Measurements from ENCODE around the gene DRGX. TPM values are rescaled to one million over a fixed set of nuclear protein-coding genes. Genes with fewer than 3 reads are reported as not detected.

The DRGX gene
- total and polyA plus RNA-seq, 2 of the 13 experiments (the other 11 are each of a cell fraction or from before 2014, with no cell fraction given) = not detected

GRCh38 chr10:49365275-49365674 is 30.6 kb downstream of the DRGX start:
- no peak for FAIRE-seq
- Histone ChIP-seq H3K79me2 (ENCODE audit: insufficient read depth, low read length) (no peaks in the 10 kb centered on the region), H4K20me1 (ENCODE audit: insufficient read depth, low read length) (no peaks in the 10 kb centered on the region), H2AFZ (ENCODE audit: low read length) (no peak overlapping the region), H3K4me3 (replicated peaks in 1 of 3; ENCODE audit: insufficient read depth in 1 of 3, low read depth in 2 of 3, low read length in 3 of 3) (no peak overlapping the region), H3K9me3 (ENCODE audit: low read length) (no peaks in the 10 kb centered on the region), H3K4me2 (ENCODE audit: low read depth, low read length) (no peak overlapping the region), H3K27ac (ENCODE audit: extremely low read length, insufficient read depth, low read length) (no peak overlapping the region), H3K4me1 (ENCODE audit: insufficient read depth, low read length) (peaks cover 34% of the 10 kb centered on the region), H3K36me3 (replicated peaks in 1 of 2; ENCODE audit: control insufficient read depth in 1 of 2, insufficient read depth in 2 of 2, low read length in 2 of 2) (no peaks in the 10 kb centered on the region), H3K27me3 (ENCODE audit: control insufficient read depth in 1 of 2, insufficient read depth in 2 of 2, low read length in 2 of 2) (peaks cover 0 to 3% of the 10 kb centered on the region in 2 experiments; a peak in 1 of 5 replicates), H3K9ac (ENCODE audit: insufficient read depth, low read depth, low read length) (no peak overlapping the region)
- 80% methylated on average over 1 of the region's 3 CpGs for WGBS (ENCODE audit: low lambda C conversion rate)
- in situ Hi-C loops (cut with HindIII; ENCODE audit: extremely low pct_ligation_motif_present, low pct_unique_long_range_greater_than_20kb) (loop anchor here (10.0 kb wide), 1 partner anchor 390 kb away; no protein-coding TSS in a partner anchor), intact Hi-C loops (cut with micrococcal nuclease; ENCODE audit: unreplicated experiment) (loop anchor here (5.0 kb wide), 1 partner anchor 653 kb away; no protein-coding TSS in a partner anchor)
- DNase-seq (ENCODE audit: low spot score) = no peak
- BruUV-seq (replicated peaks) = no TSS peak
- ATAC-seq = no peak
- POLR2A ChIA-PET = no interaction called here
- CTCF ChIA-PET (ENCODE audit: low intra/inter-chr PET ratio, low total read pairs) = no interaction called here
- TF ChIP-seq ZNF75D (CRISPR knock-in tag; IDR thresholded peaks at IDR 0.05; ENCODE audit: borderline replicate concordance) (no peak), ZNF547 (CRISPR knock-in tag; IDR thresholded peaks at IDR 0.05) (no peak), ZNF282 (IDR thresholded peaks at IDR 0.05; ENCODE audit: partially characterized antibody) (no peak), GFI1 (CRISPR knock-in tag; IDR thresholded peaks at IDR 0.05; ENCODE audit: borderline replicate concordance) (no peak)
- TF ChIP-seq, protein P1, sequence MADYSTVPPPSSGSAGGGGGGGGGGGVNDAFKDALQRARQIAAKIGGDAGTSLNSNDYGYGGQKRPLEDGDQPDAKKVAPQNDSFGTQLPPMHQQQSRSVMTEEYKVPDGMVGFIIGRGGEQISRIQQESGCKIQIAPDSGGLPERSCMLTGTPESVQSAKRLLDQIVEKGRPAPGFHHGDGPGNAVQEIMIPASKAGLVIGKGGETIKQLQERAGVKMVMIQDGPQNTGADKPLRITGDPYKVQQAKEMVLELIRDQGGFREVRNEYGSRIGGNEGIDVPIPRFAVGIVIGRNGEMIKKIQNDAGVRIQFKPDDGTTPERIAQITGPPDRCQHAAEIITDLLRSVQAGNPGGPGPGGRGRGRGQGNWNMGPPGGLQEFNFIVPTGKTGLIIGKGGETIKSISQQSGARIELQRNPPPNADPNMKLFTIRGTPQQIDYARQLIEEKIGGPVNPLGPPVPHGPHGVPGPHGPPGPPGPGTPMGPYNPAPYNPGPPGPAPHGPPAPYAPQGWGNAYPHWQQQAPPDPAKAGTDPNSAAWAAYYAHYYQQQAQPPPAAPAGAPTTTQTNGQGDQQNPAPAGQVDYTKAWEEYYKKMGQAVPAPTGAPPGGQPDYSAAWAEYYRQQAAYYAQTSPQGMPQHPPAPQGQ (CRISPR knock-in tag; IDR thresholded peaks at IDR 0.05; ENCODE audit: borderline replicate concordance) = no peak

DNA sequence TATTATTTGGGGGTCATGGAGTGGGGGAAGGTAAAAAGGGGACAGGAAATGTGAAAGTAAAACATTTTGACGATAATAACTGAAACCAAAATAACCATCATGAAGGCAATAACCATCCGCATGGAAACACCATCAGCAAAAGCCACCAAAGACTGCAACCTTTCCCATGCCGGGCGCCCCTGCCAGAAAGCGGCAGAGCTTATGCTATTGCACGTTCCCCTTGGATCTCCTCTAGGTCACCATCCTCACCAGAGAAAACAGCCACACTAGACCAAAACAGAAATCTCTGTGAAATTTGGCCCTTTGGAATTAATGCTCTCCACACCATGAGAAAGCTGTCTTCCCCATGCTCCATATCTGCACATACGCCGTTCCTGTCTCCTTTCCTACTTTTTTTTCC is 31.1 kb downstream of the DRGX start:
- no peaks in the 10 kb centered on the region for H3K9me3 ChIP-seq (ENCODE audit: low read length)
- ATAC-seq = no peak
- TF ChIP-seq SETDB1 (CRISPR knock-in tag; IDR thresholded peaks at IDR 0.05; ENCODE audit: borderline replicate concordance) (no peak), BRCA1 (CRISPR knock-in tag; IDR thresholded peaks at IDR 0.05) (no peak), GATAD2A (CRISPR knock-in tag; IDR thresholded peaks at IDR 0.05) (no peak), NFE2 (CRISPR knock-in tag; IDR thresholded peaks at IDR 0.05) (no peak), ZNF562 (CRISPR knock-in tag; IDR thresholded peaks at IDR 0.05; ENCODE audit: borderline replicate concordance) (no peak), RNF2 (conservative IDR thresholded peaks at IDR 0.05; ENCODE audit: low read depth) (no peak)

More for the DNA sequence above, 31.1 kb downstream of the DRGX start:
- Histone ChIP-seq H2AFZ (ENCODE audit: low read length) (no peak overlapping the region), H3K36me3 (replicated peaks in 1 of 2; ENCODE audit: control insufficient read depth in 1 of 2, insufficient read depth in 2 of 2, low read length in 2 of 2) (no peaks in the 10 kb centered on the region), H3K4me1 (ENCODE audit: insufficient read depth, low read length) (peaks cover 39% of the 10 kb centered on the region), H3K79me2 (ENCODE audit: insufficient read depth, low read length) (no peaks in the 10 kb centered on the region), H3K27ac (ENCODE audit: extremely low read length, insufficient read depth, low read length) (no peak overlapping the region), H3K27me3 (ENCODE audit: control insufficient read depth in 1 of 2, insufficient read depth in 2 of 2, low read length in 2 of 2) (peaks cover 0 to 3% of the 10 kb centered on the region in 2 experiments; a peak in 1 of 5 replicates), H3K9ac (ENCODE audit: insufficient read depth, low read depth, low read length) (no peak overlapping the region), H3K4me3 (replicated peaks in 1 of 3; ENCODE audit: insufficient read depth in 1 of 3, low read depth in 2 of 3, low read length in 3 of 3) (no peak overlapping the region), H4K20me1 (ENCODE audit: insufficient read depth, low read length) (no peaks in the 10 kb centered on the region), H3K4me2 (ENCODE audit: low read depth, low read length) (no peak overlapping the region)
- 78% methylated on average over 8 of the region's 8 CpGs for WGBS (ENCODE audit: low lambda C conversion rate)
- FAIRE-seq (no peak), DNase-seq (ENCODE audit: low spot score) (no peak)
- BruUV-seq (replicated peaks) = no TSS peak
- intact Hi-C loops (cut with micrococcal nuclease; ENCODE audit: unreplicated experiment) (loop anchor here (5.0 kb wide), 1 partner anchor 652 kb away; no protein-coding TSS in a partner anchor), in situ Hi-C loops (cut with HindIII; ENCODE audit: extremely low pct_ligation_motif_present, low pct_unique_long_range_greater_than_20kb) (loop anchor here (10.0 kb wide), 1 partner anchor 390 kb away; no protein-coding TSS in a partner anchor)
- POLR2A ChIA-PET = no interaction called here
- CTCF ChIA-PET (ENCODE audit: low intra/inter-chr PET ratio, low total read pairs) = no interaction called here

All from HepG2 (cell line).